GM19468 (cell line): ENCODE measurements around the gene AGTRAP.

Experiments
- ATAC-seq: cut with Tn5 transposase; IDR thresholded peaks from one replicate; pipeline ENCODE4 v1.9.1; 2021; ENCODE audit warnings: mild to moderate bottlenecking, moderate library complexity, moderate number of reproducible peaks; ENCODE audit not compliant: unreplicated experiment; ENCODE audit errors: extremely low read depth

The AGTRAP gene

GRCh38 chr1:11794446-11795237 is 58.7 kb downstream of the AGTRAP start:
- ATAC-seq, result no peak

DNA sequence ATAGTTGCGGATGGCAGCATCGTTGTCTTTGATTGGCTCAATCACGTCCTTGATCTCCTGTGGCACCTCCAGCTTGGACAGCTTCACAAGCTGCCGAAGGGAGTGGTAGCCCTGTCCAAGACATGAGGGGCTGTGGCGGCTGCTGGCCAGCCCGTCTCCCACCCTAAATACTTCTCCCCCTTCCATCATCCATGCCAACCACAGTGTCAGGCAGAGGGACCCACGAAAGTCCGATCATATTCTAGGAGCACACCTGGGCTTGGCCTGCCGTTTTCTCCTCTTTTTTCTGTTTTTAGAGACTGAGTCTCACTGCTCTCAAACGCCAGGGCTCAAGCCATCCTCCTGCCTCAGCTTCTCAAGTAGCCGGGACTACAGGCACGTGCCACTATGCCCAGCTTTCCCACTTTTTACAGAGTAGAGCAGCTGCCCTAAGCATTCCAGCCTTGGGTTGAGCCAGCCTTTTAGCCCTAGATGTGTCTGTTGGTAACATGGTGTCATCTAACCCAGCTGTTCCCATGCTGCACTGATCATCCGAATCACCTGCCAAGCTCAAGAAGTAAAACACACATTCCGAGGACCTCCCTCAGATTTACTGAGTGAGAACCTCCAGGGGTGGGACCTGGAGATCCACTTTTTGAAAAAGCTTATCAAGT is 59.4 kb downstream of the AGTRAP start:
- ATAC-seq, result no peak

- no peak for ATAC-seq
Measured at GRCh38 chr1:11796036-11796828, 60.3 kb downstream of the AGTRAP start.

DNA sequence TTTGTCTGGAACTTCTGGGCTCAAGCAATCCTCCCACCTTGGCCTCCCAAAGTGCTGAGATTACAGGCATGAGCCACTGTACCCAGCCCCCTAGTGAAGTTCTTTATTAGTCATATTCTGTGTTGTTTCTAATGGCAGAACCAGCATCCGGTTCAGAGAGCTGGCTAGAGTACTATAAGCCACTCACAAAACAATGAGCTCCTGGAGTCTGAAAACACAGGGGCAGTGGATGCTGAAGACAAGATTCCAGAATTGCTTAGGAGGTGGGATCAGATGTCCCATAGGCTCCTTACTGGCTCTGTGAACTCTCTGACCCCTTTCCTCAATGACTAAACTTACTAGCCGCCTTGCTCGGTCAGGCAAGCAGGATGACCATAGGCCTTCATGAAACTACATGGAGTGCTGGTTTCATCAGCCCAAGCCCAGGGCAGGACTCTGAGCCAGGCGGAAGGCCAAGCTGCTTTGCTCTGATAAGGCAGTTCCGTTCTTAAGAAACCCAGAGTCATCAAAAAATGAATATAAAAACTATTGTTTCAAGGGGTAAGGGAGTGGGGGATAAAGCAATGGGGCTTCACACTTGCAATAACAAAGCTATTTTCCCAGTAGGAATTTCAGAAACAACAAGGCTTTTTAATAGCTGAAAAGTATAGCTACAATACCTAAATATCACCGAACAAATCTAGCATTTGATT is 61.7 kb downstream of the AGTRAP start:
- no peak for ATAC-seq

DNA sequence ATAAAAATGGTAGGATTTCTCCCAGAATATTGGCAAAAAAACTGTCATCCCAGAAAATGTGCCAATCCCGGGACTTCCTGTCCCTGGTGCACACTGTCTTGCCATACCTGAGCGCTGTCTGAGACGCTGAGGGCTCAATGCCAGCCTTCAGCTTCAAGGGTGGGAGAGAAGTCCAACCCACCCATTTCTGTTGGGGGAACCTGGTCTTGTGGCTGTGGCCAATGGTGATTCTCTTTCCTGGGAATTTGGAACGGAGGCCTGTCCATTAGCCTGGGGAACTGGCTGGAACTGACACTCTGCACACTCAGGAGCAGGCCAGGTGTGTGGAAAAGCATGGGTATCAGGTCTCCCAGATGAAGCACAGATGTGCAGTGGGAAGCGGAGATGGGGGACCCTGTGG is 63.2 kb downstream of the AGTRAP start:
- ATAC-seq, result no peak

- ATAC-seq, result no peak
Measured at GRCh38 chr1:11799896-11800295, 64.0 kb downstream of the AGTRAP start.

DNA sequence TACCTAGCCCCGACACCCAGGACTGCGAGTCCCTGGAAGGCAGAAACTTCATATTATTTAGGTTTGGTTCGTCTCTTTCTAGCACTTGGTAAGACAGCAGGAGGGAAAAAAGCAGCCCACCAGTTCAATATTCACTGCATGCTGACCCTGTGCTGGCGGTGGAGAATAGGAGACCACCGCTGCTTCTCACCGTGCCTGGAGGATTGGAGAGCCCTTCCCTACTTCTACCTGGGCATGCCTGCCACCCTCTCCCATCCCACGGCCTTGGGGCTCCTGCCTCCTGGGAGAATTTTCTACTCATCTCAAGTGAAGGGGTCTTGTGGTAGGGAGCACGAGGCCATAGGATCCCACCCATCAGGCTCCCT is 64.4 kb downstream of the AGTRAP start:
- no peak for ATAC-seq
